GM23338 (cell line): ENCODE results near the gene KHK. TPM values are rescaled to one million over a fixed set of nuclear protein-coding genes. Genes with fewer than 3 reads are reported as not detected.

Experiments used
- ATAC-seq: fragments of 200-7000 bp; cut with Tn5 transposase; 3 replicates; pipeline ENCODE4 v1.9.1; 2020
- DNase-seq: peaks from one replicate; pipeline ENCODE4 v3.0.0-alpha.2; 2015; ENCODE audit warnings: low spot score
- H2AFZ ChIP-seq: fragments of 200-600 bp; sonication (generic); 2 replicates; pipeline ENCODE4 v1.8.0; 2016; ENCODE audit warnings: antibody characterized with exemption, mild to moderate bottlenecking, moderate library complexity
- H3F3A ChIP-seq: fragments of 200-600 bp; sonication (generic); replicated peaks from 2 replicates; pipeline ENCODE4 v1.8.0; 2017; ENCODE audit warnings: antibody characterized with exemption, mixed run types, low read depth
- H3K27ac ChIP-seq: fragments of 200-600 bp; sonication (generic); 2 replicates; pipeline ENCODE4 v1.6.1; 2016; ENCODE audit warnings: low read depth
- H3K27me3 ChIP-seq: fragments of 200-600 bp; sonication (generic); 2 replicates; pipeline ENCODE4 v1.8.0; 2016; ENCODE audit warnings: mild to moderate bottlenecking, mixed run types, moderate library complexity; ENCODE audit not compliant: insufficient read depth
- H3K36me3 ChIP-seq: fragments of 200-600 bp; sonication (generic); 2 replicates; pipeline ENCODE4 v1.8.0; 2016; ENCODE audit warnings: mild to moderate bottlenecking; ENCODE audit not compliant: insufficient read depth
- H3K4me1 ChIP-seq: fragments of 200-600 bp; sonication (generic); 2 replicates; pipeline ENCODE4 v1.8.0; 2016; ENCODE audit warnings: mild to moderate bottlenecking, moderate library complexity; ENCODE audit not compliant: insufficient read depth
- H3K4me2 ChIP-seq: fragments of 200-600 bp; sonication (generic); 2 replicates; pipeline ENCODE4 v1.7.1; 2017; ENCODE audit warnings: mixed run types
- H3K4me3 ChIP-seq: fragments of 200-600 bp; sonication (generic); 2 replicates; pipeline ENCODE4 v1.6.1; 2016; ENCODE audit warnings: mixed run types
- H3K79me2 ChIP-seq: fragments of 200-600 bp; sonication (generic); replicated peaks from 2 replicates; pipeline ENCODE4 v1.8.0; 2017; ENCODE audit warnings: mild to moderate bottlenecking; ENCODE audit not compliant: insufficient read depth
- H3K9me2 ChIP-seq: fragments of 200-600 bp; sonication (generic); 2 replicates; pipeline ENCODE4 v1.8.0; 2017; ENCODE audit not compliant: insufficient read depth
- H4K20me1 ChIP-seq: fragments of 200-600 bp; sonication (generic); replicated peaks from 2 replicates; pipeline ENCODE4 v1.8.0; 2017; ENCODE audit warnings: mild to moderate bottlenecking; ENCODE audit not compliant: insufficient read depth
- H3K27ac Mint-ChIP-seq: 2 replicates; pipeline ENCODE4 v1.8.0; 2020; ENCODE audit warnings: inconsistent platforms, mild to moderate bottlenecking, moderate library complexity, mixed read lengths
- H3K27me3 Mint-ChIP-seq: 3 replicates; pipeline ENCODE4 v1.8.0; 2022; ENCODE audit warnings: low read depth, mild to moderate bottlenecking, moderate library complexity, mixed read lengths, inconsistent platforms; ENCODE audit not compliant: insufficient read depth, poor library complexity
- H3K36me3 Mint-ChIP-seq: 3 replicates; pipeline ENCODE4 v1.8.0; 2021; ENCODE audit warnings: low read depth, mild to moderate bottlenecking, inconsistent platforms, moderate library complexity, mixed read lengths
- H3K4me1 Mint-ChIP-seq: 3 replicates; pipeline ENCODE4 v1.8.0; 2020; ENCODE audit warnings: mild to moderate bottlenecking, inconsistent platforms, mixed read lengths
- H3K4me3 Mint-ChIP-seq: 3 replicates; pipeline ENCODE4 v1.8.0; 2021; ENCODE audit warnings: moderate library complexity, mild to moderate bottlenecking, inconsistent platforms, mixed read lengths
- H3K9me3 Mint-ChIP-seq: 3 replicates; pipeline ENCODE4 v1.8.0; 2020; ENCODE audit warnings: moderate library complexity, mild to moderate bottlenecking, inconsistent platforms, mixed read lengths
- CREB1 ChIP-seq: fragments of 250-450 bp; sonication (Bioruptor Pico); IDR thresholded peaks from 2 replicates; pipeline ENCODE4 v1.5.0; 2020; ENCODE audit warnings: low read depth, mild to moderate bottlenecking, moderate library complexity
- EZH2 ChIP-seq: fragments of 200-600 bp; sonication (generic); IDR thresholded peaks from one replicate; pipeline ENCODE4 v1.8.0; 2017; ENCODE audit warnings: antibody characterized with exemption, mild to moderate bottlenecking, low read depth; ENCODE audit not compliant: unreplicated experiment
- EZH2phosphoT487 ChIP-seq: fragments of 200-600 bp; sonication (generic); IDR thresholded peaks from one replicate; pipeline ENCODE4 v1.8.1; 2018; ENCODE audit warnings: antibody characterized with exemption; ENCODE audit not compliant: unreplicated experiment
- JUNB ChIP-seq: IDR thresholded peaks from one replicate; pipeline ENCODE4 v1.6.1; 2016; ENCODE audit warnings: antibody characterized with exemption; ENCODE audit not compliant: unreplicated experiment
- NANOG ChIP-seq: IDR thresholded peaks from 2 replicates; pipeline ENCODE4 v1.6.1; 2016; ENCODE audit warnings: antibody characterized with exemption, borderline replicate concordance
- POLR2AphosphoS5 ChIP-seq: IDR thresholded peaks from 2 replicates; pipeline ENCODE4 v1.6.1; 2016; ENCODE audit warnings: antibody characterized with exemption, low read depth
- STAT1 ChIP-seq: IDR thresholded peaks from one replicate; pipeline ENCODE4 v1.6.1; 2016; ENCODE audit warnings: antibody characterized with exemption; ENCODE audit not compliant: unreplicated experiment
- ZNF331 ChIP-seq: fragments of 250-450 bp; sonication (Bioruptor Pico); IDR thresholded peaks from 2 replicates; pipeline ENCODE4 v1.5.0; 2020; ENCODE audit warnings: low read depth, mild to moderate bottlenecking, moderate library complexity
- polyA plus RNA-seq: library from polyadenylated mRNA; unstranded; fragments of >200 nt; fragmentation: Nextera tagmentation; extraction: Ambion mirVana; gene quantifications from 2 replicates; pipeline ENCODE4 v1.2.1, GENCODE V29; 2016
- total RNA-seq: library from RNA; depleted of rRNA; stranded (reverse); fragments of >200 nt; shearing (Covaris generic); gene quantifications from 2 replicates; pipeline ENCODE4 v1.2.3, GENCODE V29; 2014
- TF ChIP-seq, protein P1 (sequence below): fragments of 250-450 bp; sonication (Bioruptor Pico); IDR thresholded peaks from 2 replicates; pipeline ENCODE4 v1.5.0; 2020; ENCODE audit warnings: mild to moderate bottlenecking, moderate library complexity
- TF ChIP-seq, protein P2 (sequence below), 2 experiments: fragments of 200-600 bp in 1 of 2; sonication (generic) in 1 of 2; conservative IDR thresholded peaks; 2 replicates each; pipeline versions ENCODE4 v1.5.1 to v1.6.1; 2016 to 2017; ENCODE audit warnings: antibody characterized with exemption in 2 of 2, low read depth in 2 of 2, mild to moderate bottlenecking in 2 of 2, moderate library complexity in 1 of 2
- TF ChIP-seq, protein P3 (sequence below): IDR thresholded peaks from 2 replicates; pipeline ENCODE4 v1.6.1; 2016; ENCODE audit warnings: antibody characterized with exemption

Gene KHK
- total and polyA plus RNA-seq, 2 experiments from 2014 or later = 9.7 TPM

DNA sequence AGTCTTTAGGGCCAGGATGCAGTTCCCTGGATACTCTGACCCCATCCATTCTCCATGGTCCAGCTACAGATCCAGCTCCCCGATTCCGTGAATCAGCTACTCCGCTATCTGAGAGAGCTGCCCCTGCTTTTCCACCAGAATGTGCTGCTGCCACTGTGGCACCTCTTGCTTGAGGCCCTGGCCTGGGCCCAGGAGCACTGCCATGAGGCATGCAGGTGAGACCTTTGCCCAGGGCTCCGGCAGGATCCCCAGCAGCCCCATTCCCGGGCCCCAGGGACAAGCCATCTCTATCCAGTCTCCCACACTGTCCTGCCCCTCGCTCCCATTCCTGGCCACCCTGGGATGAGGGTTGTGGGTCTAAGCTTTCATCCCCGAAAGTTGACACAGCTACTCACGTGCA is 46.3 kb upstream of the KHK start:
- Histone ChIP-seq H3K9me2 (no peaks in the 10 kb centered on the region), H2AFZ (no peak overlapping the region), H3F3A (no peaks in the 10 kb centered on the region), H3K4me3 (no peak overlapping the region), H3K27ac (no peak overlapping the region), H3K36me3 (peaks cover 17% of the 10 kb centered on the region; the same call in 1 of the 2 replicates), H3K79me2 (no peaks in the 10 kb centered on the region), H4K20me1 (no peaks in the 10 kb centered on the region), H3K4me2 (no peak overlapping the region), H3K4me1 (no peaks in the 10 kb centered on the region), H3K27me3 (no peaks in the 10 kb centered on the region)
- Mint-ChIP-seq H3K9me3 (no peaks in the 10 kb centered on the region), H3K4me3 (no peak overlapping the region), H3K27me3 (peaks cover 4% of the 10 kb centered on the region), H3K27ac (no peak overlapping the region), H3K36me3 (peaks cover 51% of the 10 kb centered on the region), H3K4me1 (no peaks in the 10 kb centered on the region)
- no peak for DNase-seq
- ATAC-seq = no peak
- TF ChIP-seq, protein P1, sequence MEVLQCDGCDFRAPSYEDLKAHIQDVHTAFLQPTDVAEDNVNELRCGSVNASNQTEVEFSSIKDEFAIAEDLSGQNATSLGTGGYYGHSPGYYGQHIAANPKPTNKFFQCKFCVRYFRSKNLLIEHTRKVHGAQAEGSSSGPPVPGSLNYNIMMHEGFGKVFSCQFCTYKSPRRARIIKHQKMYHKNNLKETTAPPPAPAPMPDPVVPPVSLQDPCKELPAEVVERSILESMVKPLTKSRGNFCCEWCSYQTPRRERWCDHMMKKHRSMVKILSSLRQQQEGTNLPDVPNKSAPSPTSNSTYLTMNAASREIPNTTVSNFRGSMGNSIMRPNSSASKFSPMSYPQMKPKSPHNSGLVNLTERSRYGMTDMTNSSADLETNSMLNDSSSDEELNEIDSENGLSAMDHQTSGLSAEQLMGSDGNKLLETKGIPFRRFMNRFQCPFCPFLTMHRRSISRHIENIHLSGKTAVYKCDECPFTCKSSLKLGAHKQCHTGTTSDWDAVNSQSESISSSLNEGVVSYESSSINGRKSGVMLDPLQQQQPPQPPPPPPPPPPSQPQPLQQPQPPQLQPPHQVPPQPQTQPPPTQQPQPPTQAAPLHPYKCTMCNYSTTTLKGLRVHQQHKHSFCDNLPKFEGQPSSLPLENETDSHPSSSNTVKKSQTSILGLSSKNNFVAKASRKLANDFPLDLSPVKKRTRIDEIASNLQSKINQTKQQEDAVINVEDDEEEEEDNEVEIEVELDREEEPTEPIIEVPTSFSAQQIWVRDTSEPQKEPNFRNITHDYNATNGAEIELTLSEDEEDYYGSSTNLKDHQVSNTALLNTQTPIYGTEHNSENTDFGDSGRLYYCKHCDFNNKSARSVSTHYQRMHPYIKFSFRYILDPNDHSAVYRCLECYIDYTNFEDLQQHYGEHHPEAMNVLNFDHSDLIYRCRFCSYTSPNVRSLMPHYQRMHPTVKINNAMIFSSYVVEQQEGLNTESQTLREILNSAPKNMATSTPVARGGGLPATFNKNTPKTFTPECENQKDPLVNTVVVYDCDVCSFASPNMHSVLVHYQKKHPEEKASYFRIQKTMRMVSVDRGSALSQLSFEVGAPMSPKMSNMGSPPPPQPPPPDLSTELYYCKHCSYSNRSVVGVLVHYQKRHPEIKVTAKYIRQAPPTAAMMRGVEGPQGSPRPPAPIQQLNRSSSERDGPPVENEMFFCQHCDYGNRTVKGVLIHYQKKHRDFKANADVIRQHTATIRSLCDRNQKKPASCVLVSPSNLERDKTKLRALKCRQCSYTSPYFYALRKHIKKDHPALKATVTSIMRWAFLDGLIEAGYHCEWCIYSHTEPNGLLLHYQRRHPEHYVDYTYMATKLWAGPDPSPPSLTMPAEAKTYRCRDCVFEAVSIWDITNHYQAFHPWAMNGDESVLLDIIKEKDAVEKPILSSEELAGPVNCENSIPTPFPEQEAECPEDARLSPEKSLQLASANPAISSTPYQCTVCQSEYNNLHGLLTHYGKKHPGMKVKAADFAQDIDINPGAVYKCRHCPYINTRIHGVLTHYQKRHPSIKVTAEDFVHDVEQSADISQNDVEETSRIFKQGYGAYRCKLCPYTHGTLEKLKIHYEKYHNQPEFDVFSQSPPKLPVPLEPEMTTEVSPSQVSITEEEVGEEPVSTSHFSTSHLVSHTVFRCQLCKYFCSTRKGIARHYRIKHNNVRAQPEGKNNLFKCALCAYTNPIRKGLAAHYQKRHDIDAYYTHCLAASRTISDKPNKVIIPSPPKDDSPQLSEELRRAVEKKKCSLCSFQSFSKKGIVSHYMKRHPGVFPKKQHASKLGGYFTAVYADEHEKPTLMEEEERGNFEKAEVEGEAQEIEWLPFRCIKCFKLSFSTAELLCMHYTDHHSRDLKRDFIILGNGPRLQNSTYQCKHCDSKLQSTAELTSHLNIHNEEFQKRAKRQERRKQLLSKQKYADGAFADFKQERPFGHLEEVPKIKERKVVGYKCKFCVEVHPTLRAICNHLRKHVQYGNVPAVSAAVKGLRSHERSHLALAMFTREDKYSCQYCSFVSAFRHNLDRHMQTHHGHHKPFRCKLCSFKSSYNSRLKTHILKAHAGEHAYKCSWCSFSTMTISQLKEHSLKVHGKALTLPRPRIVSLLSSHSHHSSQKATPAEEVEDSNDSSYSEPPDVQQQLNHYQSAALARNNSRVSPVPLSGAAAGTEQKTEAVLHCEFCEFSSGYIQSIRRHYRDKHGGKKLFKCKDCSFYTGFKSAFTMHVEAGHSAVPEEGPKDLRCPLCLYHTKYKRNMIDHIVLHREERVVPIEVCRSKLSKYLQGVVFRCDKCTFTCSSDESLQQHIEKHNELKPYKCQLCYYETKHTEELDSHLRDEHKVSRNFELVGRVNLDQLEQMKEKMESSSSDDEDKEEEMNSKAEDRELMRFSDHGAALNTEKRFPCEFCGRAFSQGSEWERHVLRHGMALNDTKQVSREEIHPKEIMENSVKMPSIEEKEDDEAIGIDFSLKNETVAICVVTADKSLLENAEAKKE = no peak
- TF ChIP-seq, protein P2, sequence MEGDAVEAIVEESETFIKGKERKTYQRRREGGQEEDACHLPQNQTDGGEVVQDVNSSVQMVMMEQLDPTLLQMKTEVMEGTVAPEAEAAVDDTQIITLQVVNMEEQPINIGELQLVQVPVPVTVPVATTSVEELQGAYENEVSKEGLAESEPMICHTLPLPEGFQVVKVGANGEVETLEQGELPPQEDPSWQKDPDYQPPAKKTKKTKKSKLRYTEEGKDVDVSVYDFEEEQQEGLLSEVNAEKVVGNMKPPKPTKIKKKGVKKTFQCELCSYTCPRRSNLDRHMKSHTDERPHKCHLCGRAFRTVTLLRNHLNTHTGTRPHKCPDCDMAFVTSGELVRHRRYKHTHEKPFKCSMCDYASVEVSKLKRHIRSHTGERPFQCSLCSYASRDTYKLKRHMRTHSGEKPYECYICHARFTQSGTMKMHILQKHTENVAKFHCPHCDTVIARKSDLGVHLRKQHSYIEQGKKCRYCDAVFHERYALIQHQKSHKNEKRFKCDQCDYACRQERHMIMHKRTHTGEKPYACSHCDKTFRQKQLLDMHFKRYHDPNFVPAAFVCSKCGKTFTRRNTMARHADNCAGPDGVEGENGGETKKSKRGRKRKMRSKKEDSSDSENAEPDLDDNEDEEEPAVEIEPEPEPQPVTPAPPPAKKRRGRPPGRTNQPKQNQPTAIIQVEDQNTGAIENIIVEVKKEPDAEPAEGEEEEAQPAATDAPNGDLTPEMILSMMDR (conservative IDR thresholded peaks at IDR 0.05; ENCODE audit: low read depth in 2 of 2) = no peak
- TF ChIP-seq, protein P3, sequence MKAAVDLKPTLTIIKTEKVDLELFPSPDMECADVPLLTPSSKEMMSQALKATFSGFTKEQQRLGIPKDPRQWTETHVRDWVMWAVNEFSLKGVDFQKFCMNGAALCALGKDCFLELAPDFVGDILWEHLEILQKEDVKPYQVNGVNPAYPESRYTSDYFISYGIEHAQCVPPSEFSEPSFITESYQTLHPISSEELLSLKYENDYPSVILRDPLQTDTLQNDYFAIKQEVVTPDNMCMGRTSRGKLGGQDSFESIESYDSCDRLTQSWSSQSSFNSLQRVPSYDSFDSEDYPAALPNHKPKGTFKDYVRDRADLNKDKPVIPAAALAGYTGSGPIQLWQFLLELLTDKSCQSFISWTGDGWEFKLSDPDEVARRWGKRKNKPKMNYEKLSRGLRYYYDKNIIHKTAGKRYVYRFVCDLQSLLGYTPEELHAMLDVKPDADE = no peak
- TF ChIP-seq POLR2AphosphoS5 (no peak), ZNF331 (no peak), CREB1 (CRISPR knock-in tag) (no peak), EZH2phosphoT487 (no peak), JUNB (no peak), STAT1 (no peak), NANOG (no peak), EZH2 (no peak)
